GM19463 (cell line): ENCODE measurements around the gene TESK1.
A peak's percentile ranks its signal among the peaks of the same experiment; 100 is the strongest.

Experiments used
- ATAC-seq: cut with Tn5 transposase; IDR thresholded peaks from one replicate; pipeline ENCODE4 v1.9.1; 2021; ENCODE audit warnings: mild to moderate bottlenecking, moderate library complexity; ENCODE audit not compliant: unreplicated experiment

TESK1 gene

GRCh38 chr9:35646153-35646532, 41.1 kb downstream of the TESK1 start:
- ATAC-seq, result no peak

- ATAC-seq, result peak; percentile 69
Measured at GRCh38 chr9:35646533-35647265, 41.6 kb downstream of the TESK1 start.

- ATAC-seq, result no peak
Measured at GRCh38 chr9:35649431-35650340, 44.6 kb downstream of the TESK1 start.

GRCh38 chr9:35650341-35651158, 45.5 kb downstream of the TESK1 start, which contains the start of gene SIT1:
Gene SIT1 (minus strand): TSS chr9:35650931. CDS start chr9:35650853, 78 bp downstream.
- ATAC-seq, result peak; percentile 26

- no peak for ATAC-seq
Measured at GRCh38 chr9:35651956-35652828, 47.1 kb downstream of the TESK1 start.

GRCh38 chr9:35652829-35653209, 47.8 kb downstream of the TESK1 start:
- ATAC-seq, result no peak

GRCh38 chr9:35653611-35654010, 48.5 kb downstream of the TESK1 start:
- ATAC-seq, result no peak

- ATAC-seq, result no peak
Measured at GRCh38 chr9:35656348-35656747, 51.3 kb downstream of the TESK1 start.

GRCh38 chr9:35656831-35657545, 51.9 kb downstream of the TESK1 start:
- no peak for ATAC-seq

- peak; percentile 86 for ATAC-seq
Measured at GRCh38 chr9:35657546-35658136, 52.6 kb downstream of the TESK1 start, which contains the start of gene RMRP. Gene RMRP (minus strand): TSS chr9:35658019.

GRCh38 chr9:35658137-35658967, 53.3 kb downstream of the TESK1 start, which contains the start of gene CCDC107:
Gene CCDC107 (plus strand): TSS chr9:35658292. CDS start chr9:35658380, 88 bp downstream.
- ATAC-seq, result peak; percentile 62

- no peak for ATAC-seq
Measured at GRCh38 chr9:35658968-35659220, 53.8 kb downstream of the TESK1 start.

GRCh38 chr9:35659340-35659739, 54.3 kb downstream of the TESK1 start:
- no peak for ATAC-seq
